Measurements from ENCODE around the gene NEDD4L. TPM values are rescaled to one million over a fixed set of nuclear protein-coding genes. Genes with fewer than 3 reads are reported as not detected.

Gene NEDD4L
- total RNA-seq, 1 experiment from 2014 or later: 42.9 TPM

- H3K27ac ChIP-seq (ENCODE audit: low read length): no peak overlapping the region
- in situ Hi-C loops (cut with HindIII; ENCODE audit: low pct_unique_long_range_greater_than_20kb, low sequenced_read_pairs) (no loop called here), intact Hi-C loops (cut with micrococcal nuclease; ENCODE audit: unreplicated experiment) (no loop called here)
- H3K4me3 ChIP-seq (ENCODE audit: low read depth in 2 of 2, low read length in 2 of 2): no peak overlapping the region
- peaks cover 9% of the 10 kb centered on the region for H3K4me1 ChIP-seq (ENCODE audit: control insufficient read depth, insufficient read depth, low read length)
- ATAC-seq (no peak), DNase-seq (ENCODE audit: low read depth, low spot score) (no peak)
- POLR2A ChIA-PET: no interaction called here
- no TSS peak for BruUV-seq (replicated peaks)
- TF ChIP-seq SIN3A (IDR thresholded peaks at IDR 0.05; ENCODE audit: borderline replicate concordance, insufficient read depth, low read depth, low read length): no peak
- TF ChIP-seq POLR2AphosphoS5 (IDR thresholded peaks at IDR 0.05; ENCODE audit: low read depth, low read length): no peak
- TF ChIP-seq CTCF (IDR thresholded peaks at IDR 0.05): no peak
- no peak for TF ChIP-seq TCF7L2 (IDR thresholded peaks at IDR 0.05; ENCODE audit: low read depth, low read length)
- no peak for TF ChIP-seq REST (IDR thresholded peaks at IDR 0.05; ENCODE audit: insufficient read depth in 1 of 2, low read depth in 2 of 2, low read length in 1 of 2)
- H3K9me3 ChIP-seq (ENCODE audit: control insufficient read depth, insufficient read depth, low read depth, low read length): no peaks in the 10 kb centered on the region
- no peaks in the 10 kb centered on the region for H3K27me3 ChIP-seq (ENCODE audit: control insufficient read depth, insufficient read depth, low read length)
- no peaks in the 10 kb centered on the region for H3K36me3 ChIP-seq (ENCODE audit: control insufficient read depth, insufficient read depth, low read length)
- CTCF ChIA-PET: no interaction called here
Measured at GRCh38 chr18:58204776-58205442, 160.9 kb downstream of the NEDD4L start.

GRCh38 chr18:58205443-58206160 is 161.6 kb downstream of the NEDD4L start:
- in situ Hi-C loops (cut with HindIII; ENCODE audit: low pct_unique_long_range_greater_than_20kb, low sequenced_read_pairs) (no loop called here), intact Hi-C loops (cut with micrococcal nuclease; ENCODE audit: unreplicated experiment) (no loop called here)
- H3K9me3 ChIP-seq (ENCODE audit: control insufficient read depth, insufficient read depth, low read depth, low read length): no peaks in the 10 kb centered on the region
- no peaks in the 10 kb centered on the region for H3K36me3 ChIP-seq (ENCODE audit: control insufficient read depth, insufficient read depth, low read length)
- ChIA-PET POLR2A (no interaction called here), CTCF (no interaction called here)
- no TSS peak for BruUV-seq (replicated peaks)
- ATAC-seq (no peak), DNase-seq (ENCODE audit: low read depth, low spot score) (no peak)
- no peak overlapping the region for H3K27ac ChIP-seq (ENCODE audit: low read length)
- no peak overlapping the region for H3K4me3 ChIP-seq (ENCODE audit: low read depth in 2 of 2, low read length in 2 of 2)
- H3K4me1 ChIP-seq (ENCODE audit: control insufficient read depth, insufficient read depth, low read length): peaks cover 10% of the 10 kb centered on the region
- TF ChIP-seq REST (IDR thresholded peaks at IDR 0.05; ENCODE audit: insufficient read depth in 1 of 2, low read depth in 2 of 2, low read length in 1 of 2): no peak
- TF ChIP-seq SIN3A (IDR thresholded peaks at IDR 0.05; ENCODE audit: borderline replicate concordance, insufficient read depth, low read depth, low read length): no peak
- no peak for TF ChIP-seq POLR2AphosphoS5 (IDR thresholded peaks at IDR 0.05; ENCODE audit: low read depth, low read length)
- TF ChIP-seq CTCF (IDR thresholded peaks at IDR 0.05): no peak
- TF ChIP-seq TCF7L2 (IDR thresholded peaks at IDR 0.05; ENCODE audit: low read depth, low read length): no peak
- H3K27me3 ChIP-seq (ENCODE audit: control insufficient read depth, insufficient read depth, low read length): no peaks in the 10 kb centered on the region
